HG03196 (cell line): ENCODE data around the gene NFYC.

ENCODE experiments used
- ATAC-seq: cut with Tn5 transposase; IDR thresholded peaks from one replicate; pipeline ENCODE4 v1.9.1; 2021; ENCODE audit not compliant: unreplicated experiment

Gene NFYC

GRCh38 chr1:40734882-40735628, 43.6 kb downstream of the NFYC start:
- no peak for ATAC-seq

- no peak for ATAC-seq
Observed at GRCh38 chr1:40736085-40736531, 44.6 kb downstream of the NFYC start.

GRCh38 chr1:40738831-40739230, 47.3 kb downstream of the NFYC start:
- ATAC-seq = no peak

- ATAC-seq = no peak
Observed at GRCh38 chr1:40739455-40740008, 48.0 kb downstream of the NFYC start.

GRCh38 chr1:40740039-40740996, 48.8 kb downstream of the NFYC start:
- no peak for ATAC-seq

GRCh38 chr1:40740997-40741736, 49.7 kb downstream of the NFYC start:
- no peak for ATAC-seq

GRCh38 chr1:40742363-40743061, 51.0 kb downstream of the NFYC start:
- no peak for ATAC-seq

- no peak for ATAC-seq
Observed at GRCh38 chr1:40743452-40743851, 51.9 kb downstream of the NFYC start.

- no peak for ATAC-seq
Observed at GRCh38 chr1:40743860-40744259, 52.4 kb downstream of the NFYC start.

- no peak for ATAC-seq
Observed at GRCh38 chr1:40745176-40745575, 53.7 kb downstream of the NFYC start.

GRCh38 chr1:40746344-40747090, 55.0 kb downstream of the NFYC start:
- no peak for ATAC-seq

- no peak for ATAC-seq
Observed at GRCh38 chr1:40748841-40749718, 57.6 kb downstream of the NFYC start.

GRCh38 chr1:40749817-40750216, 58.3 kb downstream of the NFYC start:
- ATAC-seq = no peak

- no peak for ATAC-seq
Observed at GRCh38 chr1:40750451-40750908, 59.0 kb downstream of the NFYC start.

GRCh38 chr1:40751802-40752201, 60.3 kb downstream of the NFYC start:
- no peak for ATAC-seq

GRCh38 chr1:40753142-40753882, 61.8 kb downstream of the NFYC start:
- no peak for ATAC-seq

- ATAC-seq = no peak
Observed at GRCh38 chr1:40754201-40754600, 62.7 kb downstream of the NFYC start.

- no peak for ATAC-seq
Observed at GRCh38 chr1:40755067-40755466, 63.6 kb downstream of the NFYC start.
